Retinal pigment epithelial cell (primary cell): ENCODE data around the gene LIN37.
"Not testable (repeated sequence)": the region's sequence is repeated elsewhere in the genome, so short reads cannot be mapped to it uniquely, and the experiment has no call there.

Experiments
- DNase-seq: peaks from one replicate; pipeline ENCODE4 v3.0.0-alpha.2; 2010; ENCODE audit warnings: low read depth
- H3K4me3 ChIP-seq: 2 replicates; pipeline ENCODE4 v1.5.1; 2011; ENCODE audit warnings: mild to moderate bottlenecking, low read length, control low read depth, moderate library complexity
- CTCF ChIP-seq: conservative IDR thresholded peaks from 2 replicates; pipeline ENCODE4 v1.5.1; 2011; ENCODE audit warnings: low read depth, low read length, control low read depth, inconsistent platforms

Gene LIN37

GRCh38 chr19:35790981-35791813, 42.8 kb downstream of the LIN37 start:
- TF ChIP-seq CTCF, result peak; percentile 28
- DNase-seq, result no peak
- H3K4me3 ChIP-seq, result no peak overlapping the region

DNA sequence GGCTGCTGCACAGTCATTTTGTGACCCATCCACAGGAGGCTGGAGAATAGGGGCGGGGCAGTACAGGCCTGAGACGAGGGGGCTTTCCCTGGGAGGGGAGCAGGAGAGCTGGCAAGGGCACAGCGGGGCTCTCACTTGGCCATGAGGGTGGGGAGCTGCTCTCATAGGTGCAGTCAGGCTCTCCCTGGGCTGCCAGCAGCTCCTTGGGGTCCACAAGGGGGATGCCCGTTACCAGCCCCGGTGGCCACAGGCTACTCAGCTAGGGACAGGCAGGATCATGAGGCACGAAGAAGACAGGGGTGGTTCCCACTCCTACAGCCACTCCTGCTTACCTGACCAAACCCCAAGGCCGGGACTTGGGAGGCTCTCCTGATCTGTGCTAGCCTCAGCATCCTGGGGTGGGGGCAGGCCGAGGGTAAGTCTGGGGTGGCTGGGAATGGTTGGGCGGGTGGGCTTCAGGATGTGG, 43.5 kb downstream of the LIN37 start:
- DNase-seq, result no peak
- no peak overlapping the region for H3K4me3 ChIP-seq
- TF ChIP-seq CTCF, result no peak

DNA sequence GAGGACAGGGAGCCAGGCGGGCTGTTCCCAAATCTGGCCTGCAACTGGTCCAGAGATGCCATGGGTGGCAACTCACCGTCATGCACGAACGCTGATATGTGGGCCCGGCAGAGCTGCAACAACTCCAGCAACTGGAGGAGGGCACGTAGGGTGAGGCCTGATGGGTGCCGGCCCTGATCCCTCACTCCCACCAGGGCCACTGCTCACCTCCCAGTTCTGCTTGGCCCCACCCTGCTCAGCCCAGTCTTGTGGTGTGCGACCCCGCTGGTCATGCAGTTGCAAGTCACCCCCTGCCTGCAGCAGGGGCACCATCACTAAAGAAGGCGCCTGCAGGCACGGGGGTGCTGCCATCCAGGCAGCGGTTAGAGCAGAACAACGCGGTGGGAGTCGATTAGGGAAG, 43.9 kb downstream of the LIN37 start:
- DNase-seq, result no peak
- TF ChIP-seq CTCF, result no peak
- no peak overlapping the region for H3K4me3 ChIP-seq

- no peak for DNase-seq
- no peak for TF ChIP-seq CTCF
- H3K4me3 ChIP-seq, result no peak overlapping the region
These were observed 44.5 kb downstream of the LIN37 start for GRCh38 chr19:35792888-35793287.

DNA sequence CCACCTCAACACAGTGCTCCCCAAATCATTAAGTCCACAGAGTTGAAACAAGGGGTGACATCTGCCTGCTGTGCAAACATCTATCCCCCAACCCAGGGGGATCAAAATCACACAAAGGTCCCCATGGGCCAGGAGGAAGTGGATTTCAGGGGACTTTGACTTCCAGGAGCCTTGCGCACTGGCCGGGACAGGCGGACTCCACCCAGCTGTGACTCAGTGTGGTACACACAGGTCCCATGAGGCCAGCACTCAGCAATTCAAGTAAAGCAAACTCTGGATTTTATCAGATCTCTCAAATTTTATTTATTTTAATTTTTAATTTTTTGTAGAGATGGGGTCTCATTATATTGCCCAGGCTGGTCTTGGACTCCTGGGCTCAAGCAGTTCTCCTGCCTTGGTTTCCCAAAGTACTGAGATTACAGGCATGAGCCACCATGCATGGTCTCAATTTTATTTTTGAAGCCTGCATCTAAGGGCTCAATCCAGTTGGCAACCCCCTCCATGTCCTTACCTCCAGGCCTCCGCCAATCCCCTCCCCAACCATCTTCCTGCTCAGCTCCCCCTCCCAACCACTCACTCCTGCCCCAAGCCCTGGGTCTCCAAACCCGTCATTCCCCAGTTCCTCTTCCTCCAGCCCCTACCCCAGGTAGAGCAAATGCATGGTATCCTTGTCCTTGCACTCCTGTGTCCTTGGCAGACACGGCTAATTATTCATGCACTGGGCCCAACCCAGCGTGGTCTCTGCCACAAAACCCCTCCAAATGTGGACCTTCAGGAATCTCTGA, 45.2 kb downstream of the LIN37 start:
- H3K4me3 ChIP-seq, result no peak overlapping the region
- no peak for TF ChIP-seq CTCF
- DNase-seq, result no peak

DNA sequence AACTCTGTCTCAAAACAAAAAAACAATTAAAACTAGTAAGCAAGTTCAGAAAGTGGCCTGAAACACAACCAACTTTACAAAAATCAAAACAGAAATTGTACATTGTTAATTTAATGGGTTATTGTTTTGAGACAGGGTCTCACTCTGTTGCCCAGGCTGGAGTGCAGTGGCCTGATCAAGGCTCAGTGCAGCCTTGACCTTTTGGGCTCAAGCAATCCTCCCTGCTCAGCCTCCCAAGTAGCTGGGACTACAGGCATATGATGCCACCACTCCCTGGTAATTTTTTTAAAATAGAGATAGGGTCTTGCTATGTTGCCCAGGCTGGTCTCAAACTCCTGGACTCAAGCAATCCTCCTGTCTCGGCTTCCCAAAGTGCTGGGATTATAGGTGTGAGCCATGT, 47.2 kb downstream of the LIN37 start:
- not testable (repeated sequence) for H3K4me3 ChIP-seq, DNase-seq

DNA sequence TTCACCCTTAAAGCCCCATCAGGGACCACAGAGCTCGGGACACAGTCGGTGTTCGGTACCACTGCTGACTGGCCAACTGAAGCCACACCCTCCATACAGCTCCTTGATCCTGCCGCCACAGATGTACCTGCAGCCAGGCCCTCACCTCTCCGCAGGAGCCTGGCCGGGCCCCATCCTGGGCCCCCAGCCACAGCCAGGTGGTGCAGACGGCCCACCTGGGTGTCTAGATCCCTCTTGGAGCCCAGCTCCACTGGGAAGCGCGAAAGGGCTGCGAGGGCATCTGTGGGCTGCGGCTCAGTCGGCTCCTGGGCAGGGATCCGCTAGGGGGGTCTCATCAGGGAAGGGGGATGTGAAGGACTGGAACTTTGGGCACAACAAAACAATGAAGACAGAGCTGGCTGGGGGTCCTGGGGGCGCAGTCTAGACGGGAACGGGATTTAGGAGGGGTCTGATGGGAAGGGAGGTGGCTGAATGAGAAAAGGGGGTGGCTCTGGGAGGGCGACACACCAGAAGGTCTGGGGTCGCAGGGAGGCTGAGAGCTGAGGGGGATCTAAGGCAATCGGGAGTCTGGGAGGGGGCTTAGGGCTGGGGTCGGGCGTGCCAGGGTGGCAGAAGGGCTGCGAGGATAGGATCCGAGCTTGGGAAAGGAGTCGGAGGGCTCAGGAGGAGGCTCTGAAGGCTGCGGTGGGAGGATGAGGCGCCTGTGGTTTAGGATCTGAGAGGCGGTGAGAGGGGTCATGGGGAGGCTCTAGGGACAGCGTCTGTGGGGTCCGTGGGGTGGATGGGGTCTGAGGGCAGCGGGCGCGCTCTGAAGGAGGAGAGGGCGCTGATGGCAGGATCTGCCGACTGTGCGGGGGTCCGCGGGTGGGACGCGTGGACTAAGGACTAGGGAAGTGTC, 48.5 kb downstream of the LIN37 start:
- DNase-seq, result no peak
- H3K4me3 ChIP-seq, result no peak overlapping the region
- TF ChIP-seq CTCF, result no peak
